HepG2 (cell line): Measurements from ENCODE around the gene FKBP10. TPM values are rescaled to one million over a fixed set of nuclear protein-coding genes. Genes with fewer than 3 reads are reported as not detected.

ENCODE experiments used
- ASH2L ChIP-seq: fragments of 300-600, 200-600 bp; sonication (generic); IDR thresholded peaks from 2 replicates; pipeline ENCODE4 v1.7.0; 2017; ENCODE audit warnings: low read depth, mild to moderate bottlenecking, moderate library complexity, mixed read lengths, low read length; ENCODE audit not compliant: insufficient read length
- ERF ChIP-seq: IDR thresholded peaks from 2 replicates; pipeline ENCODE4 v1.6.1; 2018; ENCODE audit warnings: missing biosample characterization, missing genetic modification reagents
- ETS1 ChIP-seq: sonication (generic); formaldehyde crosslinking; IDR thresholded peaks from 2 replicates; pipeline ENCODE4 v1.4.0; 2020; ENCODE audit warnings: missing genetic modification reagents
- FOXA1 ChIP-seq, 2 experiments: fragments of 450-650 bp in 1 of 2; sonication (generic) in 1 of 2; formaldehyde crosslinking in 1 of 2; IDR thresholded peaks; 2 replicates each; pipeline versions ENCODE4 v1.4.0 to v1.6.1; 2016 to 2020; ENCODE audit warnings: missing genetic modification reagents in 1 of 2
- JUND ChIP-seq: sonication (generic); formaldehyde crosslinking; IDR thresholded peaks from 2 replicates; pipeline ENCODE4 v1.8.0; 2022; ENCODE audit warnings: mild to moderate bottlenecking, missing genetic modification reagents
- KLF11 ChIP-seq: IDR thresholded peaks from 2 replicates; pipeline ENCODE4 v1.6.1; 2016; ENCODE audit warnings: missing compliant biosample characterization
- MTF2 ChIP-seq: sonication (generic); formaldehyde crosslinking; IDR thresholded peaks from 2 replicates; pipeline ENCODE4 v1.5.0; 2020; ENCODE audit warnings: missing genetic modification reagents, borderline replicate concordance
- MYC ChIP-seq: sonication (generic); formaldehyde crosslinking; IDR thresholded peaks from 2 replicates; pipeline ENCODE4 v1.9.0; 2021; ENCODE audit warnings: missing genetic modification reagents, borderline replicate concordance
- NAIF1 ChIP-seq: sonication (generic); formaldehyde crosslinking; IDR thresholded peaks from 2 replicates; pipeline ENCODE4 v1.5.0; 2020; ENCODE audit warnings: mild to moderate bottlenecking, missing genetic modification reagents, borderline replicate concordance
- RBM39 ChIP-seq: fragments of 200-400 bp; formaldehyde crosslinking; IDR thresholded peaks from one replicate; pipeline ENCODE4 v1.6.1; 2018; ENCODE audit warnings: antibody characterized with exemption, mild to moderate bottlenecking, low read depth, low read length; ENCODE audit not compliant: poor library complexity, severe bottlenecking
- SP1 ChIP-seq, 2 experiments: fragments of 450-650 bp in 1 of 2; sonication (generic) in 1 of 2; formaldehyde crosslinking in 1 of 2; IDR thresholded peaks; 2 replicates each; pipeline versions ENCODE4 v1.4.0 to v1.6.1; 2016 to 2020; ENCODE audit warnings: missing genetic modification reagents in 1 of 2
- TBP ChIP-seq: sonication (generic); formaldehyde crosslinking; IDR thresholded peaks from 2 replicates; pipeline ENCODE4 v1.5.0; 2020; ENCODE audit warnings: missing genetic modification reagents
- ZFAT ChIP-seq: sonication (generic); formaldehyde crosslinking; conservative IDR thresholded peaks from 2 replicates; pipeline ENCODE4 v1.8.1; 2023; ENCODE audit warnings: missing genetic modification reagents, inconsistent platforms
- ZIK1 ChIP-seq: sonication (generic); formaldehyde crosslinking; IDR thresholded peaks from 2 replicates; pipeline ENCODE4 v1.5.0; 2020; ENCODE audit warnings: mild to moderate bottlenecking, low read depth, missing genetic modification reagents, borderline replicate concordance
- ZNF160 ChIP-seq: sonication (generic); formaldehyde crosslinking; IDR thresholded peaks from 2 replicates; pipeline ENCODE4 v1.8.0; 2022; ENCODE audit warnings: mild to moderate bottlenecking, inconsistent platforms, missing genetic modification reagents
- ZNF17 ChIP-seq: sonication (generic); formaldehyde crosslinking; IDR thresholded peaks from 2 replicates; pipeline ENCODE4 v1.5.0; 2020; ENCODE audit warnings: mild to moderate bottlenecking, missing genetic modification reagents
- ZNF205 ChIP-seq: IDR thresholded peaks from 2 replicates; pipeline ENCODE4 v1.6.1; 2018; ENCODE audit warnings: missing biosample characterization, missing genetic modification reagents
- ZNF224 ChIP-seq: sonication (generic); formaldehyde crosslinking; IDR thresholded peaks from 2 replicates; pipeline ENCODE4 v1.5.0; 2020; ENCODE audit warnings: mild to moderate bottlenecking, missing genetic modification reagents
- ZNF225 ChIP-seq: sonication (generic); formaldehyde crosslinking; IDR thresholded peaks from 2 replicates; pipeline ENCODE4 v1.4.0; 2020; ENCODE audit warnings: mild to moderate bottlenecking, missing genetic modification reagents
- ZNF235 ChIP-seq: sonication (generic); formaldehyde crosslinking; IDR thresholded peaks from 2 replicates; pipeline ENCODE4 v1.8.1; 2023; ENCODE audit warnings: mild to moderate bottlenecking, missing genetic modification reagents, borderline replicate concordance
- ZNF343 ChIP-seq: sonication (generic); formaldehyde crosslinking; IDR thresholded peaks from 2 replicates; pipeline ENCODE4 v1.4.0; 2020; ENCODE audit warnings: mild to moderate bottlenecking, missing genetic modification reagents
- ZNF451 ChIP-seq: sonication (generic); formaldehyde crosslinking; IDR thresholded peaks from 2 replicates; pipeline ENCODE4 v1.5.0; 2020; ENCODE audit warnings: mild to moderate bottlenecking, missing genetic modification reagents
- ZNF546 ChIP-seq: sonication (generic); formaldehyde crosslinking; conservative IDR thresholded peaks from 2 replicates; pipeline ENCODE4 v1.8.1; 2023; ENCODE audit warnings: mild to moderate bottlenecking, missing genetic modification reagents
- ZNF674 ChIP-seq: sonication (generic); formaldehyde crosslinking; IDR thresholded peaks from 2 replicates; pipeline ENCODE4 v1.5.0; 2020; ENCODE audit warnings: low read depth, mild to moderate bottlenecking, missing genetic modification reagents
- ZNF768 ChIP-seq: sonication (generic); formaldehyde crosslinking; IDR thresholded peaks from 2 replicates; pipeline ENCODE4 v1.4.0; 2020; ENCODE audit warnings: missing genetic modification reagents
- ZSCAN5A ChIP-seq: sonication (generic); formaldehyde crosslinking; IDR thresholded peaks from 2 replicates; pipeline ENCODE4 v1.8.0; 2022; ENCODE audit warnings: mild to moderate bottlenecking, missing genetic modification reagents, borderline replicate concordance
- polyA plus RNA-seq, 8 experiments: library from polyadenylated mRNA; depleted of rRNA in 3 of 8; stranded (reverse) in 7 of 8; unstranded in 1 of 8; fragments of >200 nt; fragmentation: Illumina TruSeq in 4 of 8; extraction: Trizol in 4 of 8; gene quantifications; 2 replicates each; pipeline versions ENCODE4 v1.2.1 to v1.2.3, GENCODE V29; 2011 to 2016; ENCODE audit warnings: low read depth in 4 of 8, missing spikeins in 1 of 8, mixed read lengths in 1 of 8; ENCODE audit not compliant: insufficient read depth in 1 of 8
- total RNA-seq, 5 experiments: library from RNA; depleted of rRNA; stranded (reverse); fragments of >200 nt; fragmentation: Illumina TruSeq; extraction: Trizol; gene quantifications; 2 replicates each; pipeline ENCODE4 v1.2.3, GENCODE V29; 2016; ENCODE audit warnings: low read depth in 1 of 5
- TF ChIP-seq, protein P1 (sequence below): sonication (generic); formaldehyde crosslinking; IDR thresholded peaks from 2 replicates; pipeline ENCODE4 v1.4.0; 2020; ENCODE audit warnings: missing genetic modification reagents; ENCODE audit errors: not compliant biosample characterization

The FKBP10 gene
- total and polyA plus RNA-seq, 2 of the 13 experiments (the other 11 are each of a cell fraction or from before 2014, with no cell fraction given): 149 to 573 TPM

- TF ChIP-seq TBP (0 out of 2 replicates have a peak, but pooled peaks have one; percentile 18), ETS1 (peak; percentile 95), ZNF451 (CRISPR knock-in tag) (peak; percentile 71), ZNF224 (no peak; the same call in 1 of the 2 replicates), JUND (CRISPR knock-in tag) (peak; percentile 59; the same call in 1 of the 2 replicates), ZNF17 (no peak), ASH2L (peak; percentile 64), RBM39 (peak; percentile 51), ERF (peak; percentile 89), MYC (CRISPR knock-in tag) (peak; percentile 89), ZNF343 (no peak; the same call in 1 of the 2 replicates), MTF2 (CRISPR knock-in tag) (0 out of 2 replicates have a peak, but pooled peaks have one; percentile 50), ZNF546 (CRISPR knock-in tag) (peak; percentile 48), ZFAT (CRISPR knock-in tag) (0 out of 2 replicates have a peak, but pooled peaks have one; percentile 66), FOXA1 (IDR thresholded peaks at IDR 0.05) (no peak), FOXA1 (CRISPR knock-in tag; IDR thresholded peaks at IDR 0.05) (0 out of 2 replicates have a peak, but pooled peaks have one; percentile 3), ZNF205 (CRISPR knock-in tag) (peak; percentile 27; the same call in 1 of the 2 replicates), KLF11 (CRISPR knock-in tag) (no peak), SP1 (IDR thresholded peaks at IDR 0.05) (no peak), SP1 (CRISPR knock-in tag; IDR thresholded peaks at IDR 0.05) (peak; percentile 69; the same call in 1 of the 2 replicates), ZNF160 (CRISPR knock-in tag) (peak; percentile 90), ZNF235 (CRISPR knock-in tag) (peak; percentile 93), NAIF1 (no peak), ZIK1 (CRISPR knock-in tag) (peak; percentile 91), ZSCAN5A (CRISPR knock-in tag) (no peak), ZNF674 (CRISPR knock-in tag) (peak; percentile 62; the same call in 1 of the 2 replicates), ZNF768 (peak; percentile 74), ZNF225 (CRISPR knock-in tag) (peak; percentile 4; the same call in 1 of the 2 replicates)
- TF ChIP-seq, protein P1, sequence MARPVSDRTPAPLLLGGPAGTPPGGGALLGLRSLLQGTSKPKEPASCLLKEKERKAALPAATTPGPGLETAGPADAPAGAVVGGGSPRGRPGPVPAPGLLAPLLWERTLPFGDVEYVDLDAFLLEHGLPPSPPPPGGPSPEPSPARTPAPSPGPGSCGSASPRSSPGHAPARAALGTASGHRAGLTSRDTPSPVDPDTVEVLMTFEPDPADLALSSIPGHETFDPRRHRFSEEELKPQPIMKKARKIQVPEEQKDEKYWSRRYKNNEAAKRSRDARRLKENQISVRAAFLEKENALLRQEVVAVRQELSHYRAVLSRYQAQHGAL: peak; percentile 93
Observed at GRCh38 chr17:41811549-41812380, 1.0 kb upstream of the FKBP10 start, which contains the start of gene P3H4 (continued).
